GM21786 (cell line): ENCODE results near the gene GFY.

ENCODE experiments used
- ATAC-seq: cut with Tn5 transposase; IDR thresholded peaks from one replicate; pipeline ENCODE4 v1.9.1; 2021; ENCODE audit not compliant: unreplicated experiment

The GFY gene, protein sequence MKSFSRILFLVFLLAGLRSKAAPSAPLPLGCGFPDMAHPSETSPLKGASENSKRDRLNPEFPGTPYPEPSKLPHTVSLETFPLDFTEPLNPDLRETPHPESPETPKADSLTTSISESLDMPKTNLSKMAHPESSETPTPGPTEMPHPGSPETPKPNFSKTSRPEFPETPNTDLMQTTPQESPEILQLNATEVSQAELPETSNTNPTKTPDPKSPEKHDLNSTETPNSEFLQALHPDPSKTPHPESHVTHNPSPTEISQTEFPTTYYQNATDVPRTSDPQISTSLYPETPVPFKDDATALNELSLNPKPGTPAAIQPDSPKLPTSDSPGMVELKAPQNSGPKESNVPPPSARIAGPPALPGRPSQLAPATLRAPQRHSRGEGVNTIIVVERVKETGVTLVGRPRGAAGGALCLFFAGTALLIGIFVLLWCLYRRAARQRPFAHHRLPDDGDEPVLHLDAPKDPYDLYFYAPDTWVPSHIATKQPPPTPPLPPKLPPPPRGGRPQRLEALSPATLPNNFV

GRCh38 chr19:49425178-49425577 lies at the start of gene GFY:
TSS of gene GFY (plus strand) at chr19:49425388. CDS start at chr19:49426431, 1,043 bp downstream.
- ATAC-seq, result no peak

- ATAC-seq, result no peak
Measured at GRCh38 chr19:49378512-49378911, 46.7 kb upstream of the GFY start.

GRCh38 chr19:49380391-49380790 lies 44.8 kb upstream of the GFY start:
- no peak for ATAC-seq

DNA sequence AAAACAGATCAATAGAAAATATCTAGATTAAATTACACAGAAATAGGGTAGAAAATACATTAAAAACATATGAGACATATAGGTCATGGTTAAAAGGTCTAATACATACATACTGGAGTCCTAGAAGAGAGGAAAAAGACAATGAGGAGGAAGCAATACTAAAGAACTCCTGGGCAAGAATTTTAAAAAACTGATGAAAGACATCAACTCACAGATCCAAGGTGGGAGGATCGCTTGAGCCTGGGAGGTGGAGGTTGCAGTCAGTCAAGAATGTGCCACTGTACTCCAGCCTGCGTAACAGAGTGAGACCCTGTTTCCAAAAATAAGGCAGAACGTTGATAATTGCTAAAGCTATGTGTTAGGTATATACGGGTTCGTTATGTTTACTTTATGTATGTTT lies 42.5 kb upstream of the GFY start:
- no peak for ATAC-seq

DNA sequence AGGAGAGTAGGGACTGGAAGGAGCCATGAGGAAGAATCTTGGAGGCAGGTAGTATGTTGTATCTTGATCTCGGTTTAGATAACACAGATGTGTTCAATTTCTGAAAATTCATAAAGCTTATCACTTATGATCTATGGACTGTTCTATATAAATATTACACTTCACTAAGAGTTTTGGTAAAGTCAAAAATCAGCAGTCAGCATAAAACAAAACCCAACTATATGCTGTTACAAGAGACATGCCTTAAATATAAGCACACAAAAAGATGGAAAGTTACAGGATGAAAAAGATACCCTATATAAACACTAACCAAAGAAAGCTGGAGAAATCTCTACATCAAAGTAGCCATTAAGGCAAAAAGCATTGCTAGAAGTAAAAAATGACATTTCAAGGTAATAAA lies 41.6 kb upstream of the GFY start:
- no peak for ATAC-seq

DNA sequence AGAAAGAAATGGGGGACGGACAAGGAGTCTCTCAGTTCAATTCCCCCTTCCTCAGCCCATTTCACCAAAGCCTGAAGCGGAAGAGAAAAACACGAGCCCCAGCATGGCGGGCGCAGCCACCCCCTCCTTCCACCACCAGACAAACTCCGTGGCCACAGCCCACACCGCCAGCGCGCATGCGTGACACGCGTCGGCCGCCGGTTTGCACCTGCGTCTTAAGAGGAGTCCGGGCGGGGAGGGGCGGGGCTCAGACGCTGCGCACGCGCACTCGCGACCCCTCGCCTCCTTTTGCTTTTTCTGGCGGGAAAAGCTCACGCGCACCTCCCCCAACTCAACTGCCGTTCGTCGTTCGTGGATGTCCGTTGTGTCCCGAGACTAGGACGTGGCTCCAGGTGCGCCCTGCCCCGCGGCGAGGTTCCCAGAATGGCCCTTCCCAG lies 37.2 kb upstream of the GFY start, which contains the start of gene KASH5:
Gene KASH5 (plus strand): TSS at position 314 of the 437 bp plus-strand sequence. CDS start 2,635 bp downstream, outside the sequence.
- ATAC-seq, result no peak

GRCh38 chr19:49389406-49389805 lies 35.8 kb upstream of the GFY start:
- no peak for ATAC-seq

DNA sequence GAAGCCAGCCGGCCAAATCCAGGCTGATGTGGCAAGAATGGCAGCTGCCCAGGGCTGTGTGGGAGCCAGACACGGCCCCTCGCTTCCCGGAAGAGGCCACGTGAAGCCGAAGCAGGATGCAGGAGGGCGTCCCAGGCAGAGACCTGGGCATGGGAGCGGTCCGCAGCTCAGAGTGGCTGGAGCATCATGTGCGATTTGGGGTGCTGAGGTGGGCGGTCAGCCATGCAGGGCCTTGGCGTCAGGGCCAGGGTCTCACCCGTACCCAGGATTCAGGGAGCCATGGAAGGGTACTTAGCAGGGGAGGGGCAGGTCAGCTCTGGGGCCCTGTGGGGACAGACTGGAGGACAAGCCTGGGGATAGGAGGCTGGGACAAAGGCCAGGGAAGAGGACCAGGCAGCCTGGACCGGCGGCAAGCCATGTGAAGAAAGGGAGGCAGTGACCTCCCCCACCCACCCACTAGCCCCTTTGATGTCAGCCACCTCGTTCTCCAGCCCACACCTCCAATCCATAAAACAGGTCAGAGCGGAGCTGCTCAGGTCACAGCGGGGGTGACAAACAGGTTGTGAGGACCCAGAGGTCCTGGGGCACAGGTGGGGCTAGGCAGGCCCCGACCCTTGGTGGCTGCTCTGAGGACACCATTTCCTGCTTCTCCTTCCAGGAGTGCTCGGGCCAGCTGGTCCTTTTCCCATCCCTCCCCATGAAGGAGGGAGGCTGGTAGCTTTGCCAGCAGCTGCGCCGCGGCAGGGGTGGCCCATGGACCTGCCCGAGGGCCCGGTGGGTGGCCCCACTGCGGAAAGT lies 34.9 kb upstream of the GFY start:
- ATAC-seq, result no peak

DNA sequence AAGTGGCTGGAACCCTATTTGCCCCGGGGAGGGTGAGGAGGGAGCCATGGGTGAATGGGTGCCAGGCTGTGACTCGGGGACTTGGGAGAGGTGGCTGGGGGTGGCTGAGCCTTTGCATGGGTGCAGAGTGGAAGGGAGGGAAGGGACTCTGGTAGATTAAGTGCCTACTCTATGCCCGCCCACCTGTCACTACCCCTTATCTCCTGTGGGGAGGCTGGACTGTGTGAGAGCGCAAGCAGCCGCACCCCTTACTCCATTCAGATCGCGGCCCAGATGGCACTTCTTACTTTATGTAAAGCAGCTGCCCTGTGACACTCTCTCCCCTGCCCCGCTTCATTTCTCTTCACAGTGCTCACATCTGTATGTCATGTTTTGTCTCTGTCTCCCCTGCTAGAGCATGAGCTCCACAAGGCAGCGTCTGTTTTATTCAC lies 34.2 kb upstream of the GFY start:
- ATAC-seq, result no peak

- no peak for ATAC-seq
Measured at GRCh38 chr19:49391581-49392399, 33.4 kb upstream of the GFY start.

- ATAC-seq, result no peak
Measured at GRCh38 chr19:49393881-49394280, 31.3 kb upstream of the GFY start.

DNA sequence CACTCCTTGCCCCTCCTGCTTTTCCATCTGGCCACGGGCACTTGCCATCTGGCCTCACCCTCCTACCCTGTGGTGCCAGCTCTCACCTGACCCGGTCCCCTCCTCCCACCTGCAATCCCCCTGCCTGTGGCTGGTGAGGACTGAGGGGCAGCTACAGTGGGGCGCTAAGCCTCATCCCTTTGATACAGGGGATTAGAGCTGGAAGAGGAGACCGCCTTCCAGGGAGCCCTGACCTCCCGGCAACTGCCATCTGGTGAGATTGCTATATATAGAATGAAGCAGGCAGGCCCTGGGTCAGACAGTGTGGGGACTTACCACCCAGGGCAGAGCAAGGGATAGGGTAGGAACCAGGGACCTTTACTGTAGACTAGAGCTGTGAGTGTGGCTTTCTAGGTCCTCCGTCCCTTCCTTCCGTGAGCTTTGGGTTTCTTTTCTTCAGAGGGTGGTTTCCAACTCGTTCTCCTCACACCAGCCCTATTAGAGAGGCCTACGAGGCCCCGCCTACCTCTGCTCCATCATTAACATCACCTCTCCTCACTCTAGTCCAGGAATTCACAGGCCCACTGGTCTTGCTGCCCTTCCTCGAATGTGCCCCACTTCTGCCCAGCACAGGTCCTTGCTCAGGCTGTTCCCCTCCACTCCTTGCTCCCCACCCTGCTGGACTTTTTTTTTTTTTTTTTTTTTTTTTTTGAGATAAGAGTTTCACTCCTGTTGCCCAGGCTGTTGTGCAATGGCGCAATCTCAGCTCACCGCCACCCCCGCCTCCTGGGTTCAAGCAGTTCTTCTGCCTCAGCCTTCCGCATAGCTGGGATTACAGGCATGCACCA lies 29.4 kb upstream of the GFY start:
- ATAC-seq, result no peak

- ATAC-seq, result no peak
Measured at GRCh38 chr19:49396738-49397505, 28.3 kb upstream of the GFY start.

DNA sequence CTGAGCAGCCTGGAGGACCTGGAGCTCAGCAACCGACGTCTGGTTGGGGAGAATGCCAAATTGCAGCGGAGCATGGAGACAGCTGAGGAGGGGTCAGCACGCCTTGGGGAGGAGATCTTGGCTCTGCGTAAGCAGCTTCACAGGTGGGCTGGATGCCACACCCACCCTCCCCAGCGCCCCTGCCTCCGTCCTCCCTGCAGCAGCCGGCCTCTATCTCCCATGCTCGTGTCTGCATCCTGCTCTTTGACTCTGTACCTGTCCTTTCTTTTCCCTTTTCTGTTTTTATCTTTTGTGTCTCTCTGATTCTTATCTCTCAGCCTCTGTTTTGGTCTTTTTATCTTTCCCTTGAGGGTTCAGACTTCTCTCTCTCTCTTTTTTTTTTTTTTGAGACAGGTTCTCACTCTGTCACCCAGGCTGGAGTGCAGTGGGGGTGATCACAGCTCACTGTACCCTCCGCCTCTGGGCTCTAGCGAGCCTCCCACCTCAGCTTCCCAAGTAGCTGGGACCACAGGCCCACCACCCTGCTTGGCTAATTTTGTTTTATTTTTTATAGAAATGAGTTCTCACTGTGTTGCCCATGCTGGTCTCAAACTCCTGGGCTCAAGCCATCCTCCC lies 27.1 kb upstream of the GFY start:
- no peak for ATAC-seq

- ATAC-seq, result no peak
Measured at GRCh38 chr19:49398931-49399330, 26.3 kb upstream of the GFY start.

- no peak for ATAC-seq
Measured at GRCh38 chr19:49400029-49400428, 25.2 kb upstream of the GFY start.

DNA sequence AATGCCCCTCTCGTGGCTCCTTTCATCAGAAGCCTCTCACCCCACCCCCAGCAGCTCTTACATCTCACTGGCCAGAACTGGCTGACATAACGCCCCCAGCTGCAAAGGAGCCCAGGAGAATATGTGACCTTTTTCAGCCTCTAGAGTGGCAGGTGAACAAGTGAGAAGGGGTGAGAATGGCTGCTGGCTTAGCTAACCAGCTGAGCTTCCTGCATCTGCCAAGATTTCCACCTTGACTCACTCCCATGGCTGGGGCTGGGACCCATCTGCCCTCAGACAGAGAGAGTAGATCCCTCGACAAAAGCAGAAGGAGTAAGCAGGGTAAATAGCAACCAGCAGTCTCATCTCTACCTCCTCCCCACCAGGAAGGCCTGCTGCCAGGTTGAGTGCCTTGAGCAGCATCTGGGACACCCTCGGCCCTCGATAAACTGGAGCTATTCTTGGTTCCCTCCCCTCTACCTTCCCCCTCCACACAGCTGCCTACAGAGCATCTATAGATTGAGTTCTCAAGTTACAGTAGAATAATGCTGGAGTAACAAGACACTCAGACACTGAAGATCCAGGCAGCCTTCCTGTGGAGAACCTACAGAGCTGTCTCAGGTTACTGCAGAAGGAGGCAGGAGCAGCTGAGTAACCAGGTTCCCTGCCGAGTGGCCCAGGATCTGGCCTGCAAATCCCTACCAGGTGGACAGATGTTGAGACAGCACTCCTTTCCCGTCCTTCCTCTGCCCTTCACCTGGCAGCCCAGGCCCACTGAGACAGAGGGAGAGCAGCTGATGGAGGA lies 21.6 kb upstream of the GFY start:
- no peak for ATAC-seq

- ATAC-seq, result no peak
Measured at GRCh38 chr19:49407079-49407478, 18.1 kb upstream of the GFY start.
